SK-N-MC (cell line): Measurements from ENCODE around the gene DNAH1.

Experiments
- EZH2 ChIP-seq: fragments of 200-600 bp; sonication (generic); IDR thresholded peaks from one replicate; pipeline ENCODE4 v1.6.1; 2017; ENCODE audit warnings: antibody characterized with exemption
- POLR2AphosphoS5 ChIP-seq: IDR thresholded peaks from 2 replicates; pipeline ENCODE4 v1.6.1; 2012; ENCODE audit warnings: mild to moderate bottlenecking, low read depth, low read length, borderline replicate concordance

- TF ChIP-seq EZH2 (no peak), POLR2AphosphoS5 (no peak)
These were observed 58.1 kb downstream of the DNAH1 start for GRCh38 chr3:52374173-52374572.
